K562 (cell line): ENCODE data around the gene CRIP3.

Experiments used
- ESRRA ChIP-seq: fragments of 450-650 bp; IDR thresholded peaks from 2 replicates; pipeline ENCODE4 v1.6.1; 2014; ENCODE audit warnings: low read depth, mild to moderate bottlenecking, moderate library complexity, borderline replicate concordance
- MED1 ChIP-seq: sonication (generic); formaldehyde crosslinking; IDR thresholded peaks from 2 replicates; pipeline ENCODE4 v1.8.1; 2023; ENCODE audit warnings: missing genetic modification reagents, borderline replicate concordance
- NR3C1 ChIP-seq: sonication (generic); formaldehyde crosslinking; IDR thresholded peaks from 2 replicates; pipeline ENCODE4 v1.8.1; 2022; ENCODE audit warnings: missing genetic modification reagents
- POLR2A ChIP-seq: fragments of 450-650 bp; conservative IDR thresholded peaks from 2 replicates; pipeline ENCODE4 v1.6.1; 2016
- SNRNP70 ChIP-seq: fragments of 200-400 bp; formaldehyde crosslinking; optimal IDR thresholded peaks from 2 replicates; pipeline ENCODE3; 2017; ENCODE audit warnings: low read depth, low read length

- TF ChIP-seq MED1 (CRISPR knock-in tag) (no peak), POLR2A (no peak), NR3C1 (CRISPR knock-in tag) (no peak), SNRNP70 (no peak), ESRRA (no peak)
Measured at GRCh38 chr6:43296780-43297497, 11.7 kb downstream of the CRIP3 start.
